ENCODE measurements around the gene PALB2.
"Not testable (repeated sequence)": the region's sequence is repeated elsewhere in the genome, so short reads cannot be mapped to it uniquely, and the experiment has no call there.

Gene PALB2

GRCh38 chr16:23595246-23595950, 45.7 kb downstream of the PALB2 start:
- H3K9me3 Mint-ChIP-seq = no peaks in the 10 kb centered on the region
- H3K4me3 Mint-ChIP-seq = peak overlapping the region; percentile 84 to 91 (median 89)
- H3K27ac Mint-ChIP-seq = peak overlapping the region in 2 of 3 experiments; percentile 74 to 78
- H3K4me1 Mint-ChIP-seq = peaks cover 4% of the 10 kb centered on the region
- H3K27me3 Mint-ChIP-seq (ENCODE audit: low read depth) = no peaks in the 10 kb centered on the region
- TF ChIP-seq, protein P1, sequence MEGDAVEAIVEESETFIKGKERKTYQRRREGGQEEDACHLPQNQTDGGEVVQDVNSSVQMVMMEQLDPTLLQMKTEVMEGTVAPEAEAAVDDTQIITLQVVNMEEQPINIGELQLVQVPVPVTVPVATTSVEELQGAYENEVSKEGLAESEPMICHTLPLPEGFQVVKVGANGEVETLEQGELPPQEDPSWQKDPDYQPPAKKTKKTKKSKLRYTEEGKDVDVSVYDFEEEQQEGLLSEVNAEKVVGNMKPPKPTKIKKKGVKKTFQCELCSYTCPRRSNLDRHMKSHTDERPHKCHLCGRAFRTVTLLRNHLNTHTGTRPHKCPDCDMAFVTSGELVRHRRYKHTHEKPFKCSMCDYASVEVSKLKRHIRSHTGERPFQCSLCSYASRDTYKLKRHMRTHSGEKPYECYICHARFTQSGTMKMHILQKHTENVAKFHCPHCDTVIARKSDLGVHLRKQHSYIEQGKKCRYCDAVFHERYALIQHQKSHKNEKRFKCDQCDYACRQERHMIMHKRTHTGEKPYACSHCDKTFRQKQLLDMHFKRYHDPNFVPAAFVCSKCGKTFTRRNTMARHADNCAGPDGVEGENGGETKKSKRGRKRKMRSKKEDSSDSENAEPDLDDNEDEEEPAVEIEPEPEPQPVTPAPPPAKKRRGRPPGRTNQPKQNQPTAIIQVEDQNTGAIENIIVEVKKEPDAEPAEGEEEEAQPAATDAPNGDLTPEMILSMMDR (IDR thresholded peaks at IDR 0.05; ENCODE audit: unreplicated experiment in 3 of 3) = no peak
- H3K36me3 Mint-ChIP-seq (ENCODE audit: low read depth) = peaks cover 33% of the 10 kb centered on the region

DNA sequence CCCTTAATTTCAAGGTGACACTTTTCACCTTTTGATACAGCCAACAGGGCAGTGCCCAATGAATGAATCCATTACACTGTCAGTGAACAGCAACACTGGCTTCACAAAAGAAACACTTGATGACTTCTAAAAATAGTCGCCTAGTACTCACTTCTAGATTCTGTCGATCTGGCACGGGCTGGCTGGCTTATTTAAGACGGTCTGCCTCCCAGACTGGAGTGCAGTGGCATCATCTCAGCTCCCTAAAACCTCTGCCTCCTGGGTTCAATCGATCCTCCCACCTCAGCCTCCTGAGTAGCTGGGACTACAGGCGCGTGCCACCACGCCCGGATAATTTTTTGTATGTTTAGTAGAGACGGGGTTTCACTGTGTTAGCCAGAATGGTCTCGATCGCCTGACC, 46.9 kb downstream of the PALB2 start:
- peaks cover 39% of the 10 kb centered on the region for H3K36me3 Mint-ChIP-seq (ENCODE audit: low read depth)
- H3K4me1 Mint-ChIP-seq = peaks cover 4% of the 10 kb centered on the region
- peak overlapping the region; percentile 37 to 91 (median 51) for H3K4me3 Mint-ChIP-seq
- no peaks in the 10 kb centered on the region for H3K9me3 Mint-ChIP-seq
- no peak overlapping the region for H3K27ac Mint-ChIP-seq
- TF ChIP-seq, protein P1 (IDR thresholded peaks at IDR 0.05; ENCODE audit: unreplicated experiment in 3 of 3) = no peak
- H3K27me3 Mint-ChIP-seq (ENCODE audit: low read depth) = no peaks in the 10 kb centered on the region

DNA sequence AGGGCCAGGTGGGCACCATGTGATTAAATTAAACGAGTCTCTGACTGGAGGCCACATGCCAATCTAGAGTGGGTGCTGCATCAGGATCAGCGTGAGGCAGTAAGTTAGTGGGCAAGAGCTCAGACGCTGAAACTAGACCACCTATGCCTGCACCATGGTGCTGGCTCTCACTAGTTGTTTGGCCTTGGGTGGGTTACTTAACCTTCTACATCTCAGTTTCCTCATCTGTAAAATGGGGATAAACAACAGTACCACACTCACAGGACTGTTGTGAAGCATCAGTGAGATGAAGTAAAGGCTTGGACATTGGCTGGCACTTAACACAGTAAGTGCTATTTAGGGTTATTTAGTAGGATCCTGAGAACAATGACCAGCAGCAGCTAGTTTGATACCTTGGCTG, 50.9 kb downstream of the PALB2 start:
- peaks cover under 1% of the 10 kb centered on the region for H3K4me1 Mint-ChIP-seq
- H3K9me3 Mint-ChIP-seq = no peaks in the 10 kb centered on the region
- peaks cover 51% of the 10 kb centered on the region for H3K36me3 Mint-ChIP-seq (ENCODE audit: low read depth)

GRCh38 chr16:23587726-23588125, 53.4 kb downstream of the PALB2 start:
- Mint-ChIP-seq H3K36me3 (ENCODE audit: low read depth) (peaks cover 52% of the 10 kb centered on the region), H3K27ac (no peak overlapping the region), H3K27me3 (ENCODE audit: low read depth) (no peaks in the 10 kb centered on the region), H3K4me3 (no peak overlapping the region), H3K9me3 (no peaks in the 10 kb centered on the region), H3K4me1 (no peaks in the 10 kb centered on the region)
- TF ChIP-seq, protein P1 (IDR thresholded peaks at IDR 0.05; ENCODE audit: unreplicated experiment in 3 of 3) = no peak

More for the DNA sequence above, 50.9 kb downstream of the PALB2 start:
- H3K27ac Mint-ChIP-seq = no peak overlapping the region
- no peak overlapping the region for H3K4me3 Mint-ChIP-seq
- TF ChIP-seq, protein P1 (IDR thresholded peaks at IDR 0.05; ENCODE audit: unreplicated experiment in 3 of 3) = no peak
- no peaks in the 10 kb centered on the region for H3K27me3 Mint-ChIP-seq (ENCODE audit: low read depth)

- H3K27me3 Mint-ChIP-seq (ENCODE audit: low read depth) = no peaks in the 10 kb centered on the region
- no peak overlapping the region for H3K27ac Mint-ChIP-seq
- TF ChIP-seq, protein P1 (IDR thresholded peaks at IDR 0.05; ENCODE audit: unreplicated experiment in 3 of 3) = no peak
Measured at GRCh38 chr16:23584186-23585076, 56.7 kb downstream of the PALB2 start.

GRCh38 chr16:23583271-23583670, 57.8 kb downstream of the PALB2 start:
- H3K27ac Mint-ChIP-seq; H3K4me1 Mint-ChIP-seq; H3K27me3 Mint-ChIP-seq (ENCODE audit: low read depth); H3K4me3 Mint-ChIP-seq; H3K9me3 Mint-ChIP-seq: not testable (repeated sequence)
- peaks cover 55% of the 10 kb centered on the region for H3K36me3 Mint-ChIP-seq (ENCODE audit: low read depth)

More at GRCh38 chr16:23584186-23585076, 56.7 kb downstream of the PALB2 start:
- Mint-ChIP-seq H3K4me3 (no peak overlapping the region), H3K36me3 (ENCODE audit: low read depth) (peaks cover 48% of the 10 kb centered on the region), H3K9me3 (no peaks in the 10 kb centered on the region), H3K4me1 (no peaks in the 10 kb centered on the region)
